ENCODE measurements around the gene ITGB8. TPM values are rescaled to one million over a fixed set of nuclear protein-coding genes. Genes with fewer than 3 reads are reported as not detected.

ITGB8 gene
- total RNA-seq, 1 experiment from 2014 or later = 2.4 TPM

DNA sequence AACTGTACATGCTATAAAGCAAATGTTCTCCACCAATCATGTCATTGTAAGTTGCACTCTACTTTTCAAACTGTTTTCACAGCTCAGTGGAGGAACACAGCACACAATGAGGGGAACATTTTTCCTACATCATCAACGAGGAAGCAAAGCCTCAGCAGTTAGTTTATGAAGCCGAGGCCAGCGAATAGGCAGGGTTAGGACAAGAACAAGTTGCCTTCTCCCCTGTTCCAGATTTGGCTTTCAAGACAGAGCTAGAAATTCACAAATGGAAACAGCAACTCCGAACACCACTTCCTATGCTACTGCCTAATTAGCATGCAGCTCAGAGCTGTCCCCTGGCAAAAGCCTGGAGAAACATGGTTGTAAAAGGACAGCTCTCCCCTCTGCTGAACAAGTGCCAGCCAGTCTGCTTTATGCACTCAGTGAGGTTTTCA is 19.8 kb downstream of the ITGB8 start:
- Histone ChIP-seq H3K36me3 (ENCODE audit: control insufficient read depth in 1 of 2, insufficient read depth in 2 of 2, low read length in 2 of 2) (no peaks in the 10 kb centered on the region), H4K20me1 (ENCODE audit: insufficient read depth) (no peaks in the 10 kb centered on the region), H3K4me2 (ENCODE audit: low read length) (no peak overlapping the region), H3K9ac (ENCODE audit: low read length) (no peak overlapping the region), H3K4me3 (replicated peaks in 1 of 2; ENCODE audit: low read depth in 1 of 2, low read length in 2 of 2) (no peak overlapping the region), H3K27me3 (ENCODE audit: insufficient read depth, low read length) (no peaks in the 10 kb centered on the region), H3K9me2 (ENCODE audit: insufficient read depth) (no peaks in the 10 kb centered on the region), H3K79me2 (ENCODE audit: insufficient read depth, low read length) (no peaks in the 10 kb centered on the region), H3K4me1 (ENCODE audit: control insufficient read depth in 1 of 2, insufficient read depth in 2 of 2, low read length in 2 of 2) (peaks cover 28 to 33% of the 10 kb centered on the region in 2 experiments), H2AFZ (ENCODE audit: low read depth, low read length, poor library complexity, severe bottlenecking) (peak overlapping the region; percentile 71), H3K27ac (ENCODE audit: low read depth, low read length) (peak overlapping the region; percentile 65; the same call in 1 of the 2 replicates), H3K9me3 (ENCODE audit: control insufficient read depth in 1 of 2, insufficient read depth in 1 of 2, low read depth in 1 of 2, low read length in 2 of 2) (no peaks in the 10 kb centered on the region)
- ChIA-PET POLR2A (no interaction called here), CTCF (no interaction called here), RAD21 (ENCODE audit: low non-redundant PET in 1 of 2, low total read pairs in 2 of 2, uncharacterized antibody in 2 of 2, unreplicated experiment in 2 of 2) (no interaction called here)
- ATAC-seq = no peak
- TF ChIP-seq CBX3 (IDR thresholded peaks at IDR 0.05; ENCODE audit: low read depth) = no peak
- no peak for DNase-seq (ENCODE audit: low read depth, low spot score)
- no TSS peak for BruUV-seq (replicated peaks)
- intact Hi-C loops (cut with micrococcal nuclease) = loop anchor here (5.0 kb wide), 1 partner anchor 133 kb away; the partner anchor contains the start of gene MACC1

- H4K20me1 ChIP-seq (ENCODE audit: insufficient read depth) = no peaks in the 10 kb centered on the region
- POLR2A ChIA-PET = no interaction called here
- H3K4me3 ChIP-seq (replicated peaks in 1 of 2; ENCODE audit: low read depth in 1 of 2, low read length in 2 of 2) = no peak overlapping the region
- RAD21 ChIA-PET (ENCODE audit: low non-redundant PET in 1 of 2, low total read pairs in 2 of 2, uncharacterized antibody in 2 of 2, unreplicated experiment in 2 of 2) = no interaction called here
- peaks cover 28 to 33% of the 10 kb centered on the region in 2 experiments for H3K4me1 ChIP-seq (ENCODE audit: control insufficient read depth in 1 of 2, insufficient read depth in 2 of 2, low read length in 2 of 2)
- DNase-seq (ENCODE audit: low read depth, low spot score) (no peak), ATAC-seq (no peak)
- CTCF ChIA-PET = interaction anchor here (0.8 kb wide), 1 partner anchor 9 kb away, joined by 3 read pairs; no protein-coding TSS in a partner anchor
- peak overlapping the region; percentile 69 for H3K4me2 ChIP-seq (ENCODE audit: low read length)
- no peaks in the 10 kb centered on the region for H3K27me3 ChIP-seq (ENCODE audit: insufficient read depth, low read length)
- no peaks in the 10 kb centered on the region for H3K9me2 ChIP-seq (ENCODE audit: insufficient read depth)
- H3K9me3 ChIP-seq (ENCODE audit: control insufficient read depth in 1 of 2, insufficient read depth in 1 of 2, low read depth in 1 of 2, low read length in 2 of 2) = no peaks in the 10 kb centered on the region
- peak overlapping the region; percentile 65; the same call in 1 of the 2 replicates for H3K27ac ChIP-seq (ENCODE audit: low read depth, low read length)
- BruUV-seq (replicated peaks) = no TSS peak
- H3K79me2 ChIP-seq (ENCODE audit: insufficient read depth, low read length) = no peaks in the 10 kb centered on the region
- H2AFZ ChIP-seq (ENCODE audit: low read depth, low read length, poor library complexity, severe bottlenecking) = peak overlapping the region; percentile 90
- H3K36me3 ChIP-seq (ENCODE audit: control insufficient read depth in 1 of 2, insufficient read depth in 2 of 2, low read length in 2 of 2) = no peaks in the 10 kb centered on the region
- no peak overlapping the region for H3K9ac ChIP-seq (ENCODE audit: low read length)
- intact Hi-C loops (cut with micrococcal nuclease) = loop anchor here (5.0 kb wide), 1 partner anchor 134 kb away; the partner anchor contains the start of gene MACC1
- TF ChIP-seq YY1 (IDR thresholded peaks at IDR 0.05; ENCODE audit: extremely low read depth, insufficient replicate concordance, low read depth, low read length) (no peak), CEBPB (IDR thresholded peaks at IDR 0.05; ENCODE audit: low read depth) (no peak), EZH2phosphoT487 (IDR thresholded peaks at IDR 0.05; ENCODE audit: borderline replicate concordance) (no peak), ATF3 (IDR thresholded peaks at IDR 0.05) (no peak), ELF1 (IDR thresholded peaks at IDR 0.05; ENCODE audit: borderline replicate concordance, low read depth) (no peak), SP1 (IDR thresholded peaks at IDR 0.05; ENCODE audit: low read depth) (no peak), ZFX (IDR thresholded peaks at IDR 0.05) (no peak), TCF7L2 (IDR thresholded peaks at IDR 0.05; ENCODE audit: borderline replicate concordance, extremely low read depth, insufficient read depth, insufficient read length) (no peak), EZH2 (IDR thresholded peaks at IDR 0.05) (no peak), CBX3 (IDR thresholded peaks at IDR 0.05; ENCODE audit: low read depth) (no peak), POLR2A (IDR thresholded peaks at IDR 0.05; ENCODE audit: borderline replicate concordance, extremely low read depth, insufficient read depth, insufficient read length) (no peak)
- TF ChIP-seq, protein P1, sequence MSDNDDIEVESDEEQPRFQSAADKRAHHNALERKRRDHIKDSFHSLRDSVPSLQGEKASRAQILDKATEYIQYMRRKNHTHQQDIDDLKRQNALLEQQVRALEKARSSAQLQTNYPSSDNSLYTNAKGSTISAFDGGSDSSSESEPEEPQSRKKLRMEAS (IDR thresholded peaks at IDR 0.05) = no peak
Measured at GRCh38 chr7:20350996-20351692, 20.4 kb downstream of the ITGB8 start.
